ENCODE results near the gene DLG2. TPM values are rescaled to one million over a fixed set of nuclear protein-coding genes. Genes with fewer than 3 reads are reported as not detected.

DLG2 gene
- total RNA-seq, 1 donor from 2014 or later, result 7.2 TPM

- H3K4me3 ChIP-seq, result no peak overlapping the region
- intact Hi-C loops (cut with DNase I), result no loop called here
- ATAC-seq, result no peak
- H3K4me1 ChIP-seq, result no peaks in the 10 kb centered on the region
- TF ChIP-seq CTCF (IDR thresholded peaks at IDR 0.05), result no peak
- DNase-seq, result no peak
- H3K9me3 ChIP-seq, result no peaks in the 10 kb centered on the region
- no peaks in the 10 kb centered on the region for H3K36me3 ChIP-seq
- H3K27ac ChIP-seq, result no peak overlapping the region
- H3K27me3 ChIP-seq (ENCODE audit: low read depth), result no peaks in the 10 kb centered on the region
Measured at GRCh38 chr11:84628871-84629620, 998.1 kb downstream of the DLG2 start.

DNA sequence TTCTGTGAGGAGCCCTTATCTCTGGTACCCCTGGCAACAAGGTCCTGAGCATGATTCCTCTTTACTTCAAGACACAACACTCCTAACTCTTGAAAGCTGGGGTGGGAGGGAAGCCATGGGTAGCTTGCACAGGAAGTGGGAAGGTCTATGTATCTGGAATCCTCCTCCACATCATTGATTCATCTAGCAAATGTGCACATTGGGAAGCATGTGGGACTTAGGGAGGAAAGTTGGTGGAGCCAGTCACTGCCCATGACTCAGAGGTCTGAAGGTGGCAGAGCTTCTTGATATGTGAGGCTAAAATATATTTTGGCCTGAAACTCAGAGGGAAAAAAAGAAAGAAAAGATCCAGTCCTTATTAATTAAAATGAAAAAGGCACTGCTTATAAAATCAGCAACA is 1000.9 kb downstream of the DLG2 start:
- H3K36me3 ChIP-seq, result no peaks in the 10 kb centered on the region

GRCh38 chr11:84612645-84613044 is 1014.5 kb downstream of the DLG2 start:
- Histone ChIP-seq H3K4me3 (no peak overlapping the region), H3K9me3 (no peaks in the 10 kb centered on the region), H3K27me3 (ENCODE audit: low read depth) (no peaks in the 10 kb centered on the region), H3K36me3 (no peaks in the 10 kb centered on the region), H3K4me1 (no peaks in the 10 kb centered on the region), H3K27ac (no peak overlapping the region)
- no peak for TF ChIP-seq CTCF (IDR thresholded peaks at IDR 0.05)
- DNase-seq (no peak), ATAC-seq (no peak)
- intact Hi-C loops (cut with DNase I), result no loop called here

More for the DNA sequence above, 1000.9 kb downstream of the DLG2 start:
- DNase-seq (no peak), ATAC-seq (no peak)
- no peaks in the 10 kb centered on the region for H3K9me3 ChIP-seq
- H3K27ac ChIP-seq, result no peak overlapping the region
- no peak overlapping the region for H3K4me3 ChIP-seq
- no peaks in the 10 kb centered on the region for H3K27me3 ChIP-seq (ENCODE audit: low read depth)
- H3K4me1 ChIP-seq, result no peaks in the 10 kb centered on the region
- no peak for TF ChIP-seq CTCF (IDR thresholded peaks at IDR 0.05)
- intact Hi-C loops (cut with DNase I), result no loop called here

- DNase-seq (no peak), ATAC-seq (peak; percentile 85 to 86)
- no peaks in the 10 kb centered on the region for H3K36me3 ChIP-seq
- H3K4me3 ChIP-seq, result no peak overlapping the region
- H3K9me3 ChIP-seq, result no peaks in the 10 kb centered on the region
- no peak for TF ChIP-seq CTCF (IDR thresholded peaks at IDR 0.05)
- H3K27me3 ChIP-seq (ENCODE audit: low read depth), result no peaks in the 10 kb centered on the region
- H3K27ac ChIP-seq, result no peak overlapping the region
- intact Hi-C loops (cut with DNase I), result no loop called here
- no peaks in the 10 kb centered on the region for H3K4me1 ChIP-seq
Measured at GRCh38 chr11:84608837-84609196, 1018.3 kb downstream of the DLG2 start.

GRCh38 chr11:84607975-84608836 is 1018.9 kb downstream of the DLG2 start:
- Histone ChIP-seq H3K27me3 (ENCODE audit: low read depth) (no peaks in the 10 kb centered on the region), H3K9me3 (no peaks in the 10 kb centered on the region), H3K27ac (no peak overlapping the region), H3K36me3 (no peaks in the 10 kb centered on the region), H3K4me1 (no peaks in the 10 kb centered on the region), H3K4me3 (no peak overlapping the region)
- no peak for DNase-seq
- TF ChIP-seq CTCF (IDR thresholded peaks at IDR 0.05), result no peak
- intact Hi-C loops (cut with DNase I), result no loop called here
- ATAC-seq, result peak; percentile 87 to 90
